Mesothelial cell of epicardium (in vitro differentiated cells): ENCODE data around the gene CHRNA1. TPM values are rescaled to one million over a fixed set of nuclear protein-coding genes. Genes with fewer than 3 reads are reported as not detected.

Experiments
- DNase-seq, 2 experiments: peaks; one replicate each; pipeline ENCODE4 v3.0.0; 2021; ENCODE audit warnings: low spot score in 2 of 2; ENCODE audit not compliant: unreplicated experiment in 2 of 2
- H3K27ac Mint-ChIP-seq: 2 replicates; pipeline ENCODE4 v1.8.0; 2021; ENCODE audit warnings: mixed read lengths
- H3K27me3 Mint-ChIP-seq: 2 replicates; pipeline ENCODE4 v1.8.0; 2021; ENCODE audit warnings: low read depth, mixed read lengths
- H3K36me3 Mint-ChIP-seq: 2 replicates; pipeline ENCODE4 v1.8.0; 2021; ENCODE audit warnings: mixed read lengths
- H3K4me1 Mint-ChIP-seq: 2 replicates; pipeline ENCODE4 v1.8.0; 2021; ENCODE audit warnings: mixed read lengths
- H3K4me3 Mint-ChIP-seq: 2 replicates; pipeline ENCODE4 v1.8.0; 2021; ENCODE audit warnings: mild to moderate bottlenecking, moderate library complexity, mixed read lengths
- H3K9me3 Mint-ChIP-seq: 2 replicates; pipeline ENCODE4 v1.8.0; 2021; ENCODE audit warnings: mixed read lengths
- CTCF ChIP-seq: fragments of 200-600 bp; sonication (generic); IDR thresholded peaks from one replicate; pipeline ENCODE4 v1.5.0; 2021; ENCODE audit warnings: antibody characterized with exemption; ENCODE audit not compliant: unreplicated experiment
- total RNA-seq: library from RNA; stranded (reverse); gene quantifications from 3 replicates; pipeline ENCODE4 v1.2.1, GENCODE V29; 2021

The CHRNA1 gene
- total RNA-seq, 1 donor from 2014 or later, result 0.16 TPM

GRCh38 chr2:174781996-174782395, 17.7 kb upstream of the CHRNA1 start:
- no peak for TF ChIP-seq CTCF
- Mint-ChIP-seq H3K9me3 (no peaks in the 10 kb centered on the region), H3K4me3 (no peak overlapping the region), H3K27me3 (no peaks in the 10 kb centered on the region), H3K36me3 (no peaks in the 10 kb centered on the region), H3K4me1 (peaks cover 58% of the 10 kb centered on the region), H3K27ac (no peak overlapping the region)
- no peak for DNase-seq

- H3K27me3 Mint-ChIP-seq, result no peaks in the 10 kb centered on the region
- H3K4me1 Mint-ChIP-seq, result peaks cover 61% of the 10 kb centered on the region
- no peaks in the 10 kb centered on the region for H3K9me3 Mint-ChIP-seq
- H3K27ac Mint-ChIP-seq, result peak overlapping the region; percentile 22
- TF ChIP-seq CTCF, result no peak
- H3K4me3 Mint-ChIP-seq, result no peak overlapping the region
- no peaks in the 10 kb centered on the region for H3K36me3 Mint-ChIP-seq
- no peak for DNase-seq
Measured at GRCh38 chr2:174781298-174781697, 17.0 kb upstream of the CHRNA1 start.

- DNase-seq, result no peak
- peak overlapping the region; percentile 68 for H3K27ac Mint-ChIP-seq
Measured at GRCh38 chr2:174780856-174781255, 16.6 kb upstream of the CHRNA1 start.

GRCh38 chr2:174780191-174780840, 16.0 kb upstream of the CHRNA1 start:
- Mint-ChIP-seq H3K27me3 (no peaks in the 10 kb centered on the region), H3K4me1 (peaks cover 60% of the 10 kb centered on the region), H3K36me3 (no peaks in the 10 kb centered on the region), H3K27ac (peak overlapping the region; percentile 75), H3K9me3 (no peaks in the 10 kb centered on the region), H3K4me3 (no peak overlapping the region)
- no peak for DNase-seq
- no peak for TF ChIP-seq CTCF

More at GRCh38 chr2:174780856-174781255, 16.6 kb upstream of the CHRNA1 start:
- Mint-ChIP-seq H3K36me3 (no peaks in the 10 kb centered on the region), H3K9me3 (no peaks in the 10 kb centered on the region), H3K27me3 (no peaks in the 10 kb centered on the region), H3K4me1 (peaks cover 64% of the 10 kb centered on the region), H3K4me3 (no peak overlapping the region)
- TF ChIP-seq CTCF, result no peak

- H3K27ac Mint-ChIP-seq, result peak overlapping the region; percentile 69
- H3K36me3 Mint-ChIP-seq, result no peaks in the 10 kb centered on the region
- no peak for TF ChIP-seq CTCF
- H3K4me3 Mint-ChIP-seq, result no peak overlapping the region
- H3K27me3 Mint-ChIP-seq, result no peaks in the 10 kb centered on the region
- no peak for DNase-seq
- peaks cover 53% of the 10 kb centered on the region for H3K4me1 Mint-ChIP-seq
- H3K9me3 Mint-ChIP-seq, result no peaks in the 10 kb centered on the region
Measured at GRCh38 chr2:174779361-174779928, 15.2 kb upstream of the CHRNA1 start.
